PC-3 (cell line): Measurements from ENCODE around the gene CTAG2.
"Not testable (repeated sequence)": the region's sequence is repeated elsewhere in the genome, so short reads cannot be mapped to it uniquely, and the experiment has no call there.

ENCODE experiments used
- CTCF ChIP-seq: fragments of 300-600 bp; sonication (generic); conservative IDR thresholded peaks from 2 replicates; pipeline ENCODE4 v1.5.1; 2017; ENCODE audit warnings: antibody characterized with exemption, low read depth, mild to moderate bottlenecking, low read length
- EZH2 ChIP-seq: fragments of 300-600 bp; sonication (generic); IDR thresholded peaks from one replicate; pipeline ENCODE4 v1.6.1; 2017; ENCODE audit warnings: antibody characterized with exemption, mild to moderate bottlenecking, low read length; ENCODE audit not compliant: unreplicated experiment
- EZH2phosphoT487 ChIP-seq: fragments of 300-600 bp; sonication (generic); IDR thresholded peaks from 2 replicates; pipeline ENCODE4 v1.6.1; 2018; ENCODE audit warnings: mild to moderate bottlenecking, antibody characterized with exemption, low read length, borderline replicate concordance

- TF ChIP-seq CTCF, EZH2, EZH2phosphoT487: not testable (repeated sequence)
These were observed 7.5 kb downstream of the CTAG2 start for GRCh38 chrX:154645745-154646378.
